Right ventricle myocardium inferior (tissue), 1 donor: ENCODE data around the gene HYLS1. TPM values are rescaled to one million over a fixed set of nuclear protein-coding genes. Genes with fewer than 3 reads are reported as not detected.

Experiments used
- ATAC-seq: fragments of 200-7000 bp; cut with Tn5 transposase; one replicate; pipeline ENCODE4 v1.9.1; 2020; ENCODE audit warnings: mild to moderate bottlenecking, moderate library complexity
- DNase-seq: peaks from one replicate; pipeline ENCODE4 v3.0.0; 2021; ENCODE audit errors: missing footprints
- intact Hi-C: fragments of 100-400 bp; cut with DNase I; formaldehyde crosslinking; loops from one replicate; pipeline ENCODE4 v1.11.0; 2022
- total RNA-seq: library from RNA; stranded (reverse); fragmentation: NEBNext Ultra II Directional; extraction: Animal tissue kit (Norgen Biotek cat#: 25700); gene quantifications from one replicate; pipeline ENCODE4 v1.2.1, GENCODE V29; 2021
- donor health status: DM: no; HTN: yes; CAD: no; lungs with severe emphysema.

HYLS1 gene
- total RNA-seq, 1 donor from 2014 or later = 5.0 TPM

- ATAC-seq (no peak), DNase-seq (no peak)
- intact Hi-C loops = loop anchor here (5.0 kb wide), 2 partner anchors 118 to 248 kb away; partner anchors contain the start of gene CDON
Observed at GRCh38 chr11:125944350-125945010, 57.0 kb downstream of the HYLS1 start.

- intact Hi-C loops = no loop called here
- ATAC-seq = no peak
- no peak for DNase-seq
Observed at GRCh38 chr11:125945011-125945796, 57.7 kb downstream of the HYLS1 start.

- ATAC-seq = no peak
- intact Hi-C loops = no loop called here
- DNase-seq = no peak
Observed at GRCh38 chr11:125945797-125946520, 58.5 kb downstream of the HYLS1 start, which contains the start of gene VSIG10L2. TSS of gene VSIG10L2 (plus strand) at chr11:125946044. CDS start at chr11:125946056, 12 bp downstream.

- intact Hi-C loops = no loop called here
- DNase-seq (no peak), ATAC-seq (no peak)
Observed at GRCh38 chr11:125946712-125947418, 59.4 kb downstream of the HYLS1 start.

- intact Hi-C loops = no loop called here
- DNase-seq (no peak), ATAC-seq (no peak)
Observed at GRCh38 chr11:125947419-125948277, 60.2 kb downstream of the HYLS1 start.

- no peak for ATAC-seq
- DNase-seq = no peak
- intact Hi-C loops = no loop called here
Observed at GRCh38 chr11:125948278-125949051, 61.0 kb downstream of the HYLS1 start.

- intact Hi-C loops = loop anchor here (10.0 kb wide), 1 partner anchor 75 kb away; no protein-coding TSS in a partner anchor
- DNase-seq (no peak), ATAC-seq (no peak)
Observed at GRCh38 chr11:125949271-125950177, 62.1 kb downstream of the HYLS1 start.

GRCh38 chr11:125950178-125950490 is 62.7 kb downstream of the HYLS1 start:
- DNase-seq (no peak), ATAC-seq (no peak)
- intact Hi-C loops = loop anchor here (10.0 kb wide), 1 partner anchor 75 kb away; no protein-coding TSS in a partner anchor

Other genes with a start within 250 kb of the HYLS1 start
- not detected for gene ACRV1, start 206.8 kb upstream of the HYLS1 start, total RNA-seq
- not detected for gene PATE1, start 141.4 kb upstream of the HYLS1 start, total RNA-seq
- not detected for gene PATE2, start 108.8 kb upstream of the HYLS1 start, total RNA-seq
- not detected for gene PATE3, start 99.5 kb upstream of the HYLS1 start, total RNA-seq
- gene PATE4, start 54.4 kb upstream of the HYLS1 start, total RNA-seq = not detected
- gene PUS3, start 15.5 kb downstream of the HYLS1 start, total RNA-seq = 8.1 TPM
- gene DDX25, start 16.8 kb downstream of the HYLS1 start, total RNA-seq = not detected
- gene VSIG10L2, start 58.4 kb downstream of the HYLS1 start, total RNA-seq = 0.30 TPM
- 18.6 TPM for gene CDON, start 175.2 kb downstream of the HYLS1 start, total RNA-seq